ENCODE results near the gene CBR3.

Gene CBR3

GRCh38 chr21:36170823-36171222 is 35.9 kb downstream of the CBR3 start:
- in situ Hi-C loops (cut with HindIII; ENCODE audit: low sequenced_read_pairs): no loop called here
- no peak overlapping the region for H3K4me3 ChIP-seq (ENCODE audit: low read depth, low read length)
- TF ChIP-seq CTCF (IDR thresholded peaks at IDR 0.05; ENCODE audit: low read depth, low read length): no peak
- no peak for DNase-seq (ENCODE audit: low read depth, low spot score)

- H3K4me3 ChIP-seq (ENCODE audit: low read depth, low read length): no peak overlapping the region
- in situ Hi-C loops (cut with HindIII; ENCODE audit: low sequenced_read_pairs): no loop called here
- TF ChIP-seq CTCF (IDR thresholded peaks at IDR 0.05; ENCODE audit: low read depth, low read length): no peak
- DNase-seq (ENCODE audit: low read depth, low spot score): no peak
Observed at GRCh38 chr21:36171336-36171735, 36.5 kb downstream of the CBR3 start.

GRCh38 chr21:36171741-36172331 is 37.0 kb downstream of the CBR3 start:
- in situ Hi-C loops (cut with HindIII; ENCODE audit: low sequenced_read_pairs): no loop called here
- H3K4me3 ChIP-seq (ENCODE audit: low read depth, low read length): no peak overlapping the region
- no peak for DNase-seq (ENCODE audit: low read depth, low spot score)
- no peak for TF ChIP-seq CTCF (IDR thresholded peaks at IDR 0.05; ENCODE audit: low read depth, low read length)

- no peak for DNase-seq (ENCODE audit: low read depth, low spot score)
- H3K4me3 ChIP-seq (ENCODE audit: low read depth, low read length): no peak overlapping the region
- no peak for TF ChIP-seq CTCF (IDR thresholded peaks at IDR 0.05; ENCODE audit: low read depth, low read length)
- in situ Hi-C loops (cut with HindIII; ENCODE audit: low sequenced_read_pairs): no loop called here
Observed at GRCh38 chr21:36174780-36175179, 39.9 kb downstream of the CBR3 start.

GRCh38 chr21:36175771-36176565 is 41.1 kb downstream of the CBR3 start:
- no peak overlapping the region for H3K4me3 ChIP-seq (ENCODE audit: low read depth, low read length)
- in situ Hi-C loops (cut with HindIII; ENCODE audit: low sequenced_read_pairs): no loop called here
- DNase-seq (ENCODE audit: low read depth, low spot score): no peak
- no peak for TF ChIP-seq CTCF (IDR thresholded peaks at IDR 0.05; ENCODE audit: low read depth, low read length)

GRCh38 chr21:36178349-36178748 is 43.5 kb downstream of the CBR3 start:
- in situ Hi-C loops (cut with HindIII; ENCODE audit: low sequenced_read_pairs): no loop called here
- TF ChIP-seq CTCF (IDR thresholded peaks at IDR 0.05; ENCODE audit: low read depth, low read length): no peak
- no peak overlapping the region for H3K4me3 ChIP-seq (ENCODE audit: low read depth, low read length)
- DNase-seq (ENCODE audit: low read depth, low spot score): no peak

Data from astrocyte of the spinal cord (primary cell).